Stimulated activated naive B cell treated with anti-CD40 and anti-IgM and Interleukin-4, amounts not matched to agents 10 μg/mL and 1 μg/mL and 100 μg/mL, for 72 hours (primary cell): ENCODE results near the gene CD276.
"Not testable (repeated sequence)": the region's sequence is repeated elsewhere in the genome, so short reads cannot be mapped to it uniquely, and the experiment has no call there.

ENCODE experiments used
- ATAC-seq, 2 donors: fragments of 150-1000 bp; cut with Tn5 transposase; replicated peaks; 2 replicates each; pipeline ENCODE4 v1.10.0; 2021; ENCODE audit warnings: moderate library complexity in 1 of 2
- DNase-seq: peaks from one replicate; pipeline ENCODE4 v3.0.0; 2021
- H3K27ac Mint-ChIP-seq: one replicate; pipeline ENCODE4 v1.8.0; 2022; ENCODE audit warnings: mild to moderate bottlenecking, mixed read lengths
- H3K27me3 Mint-ChIP-seq, 2 donors: one replicate each; pipeline ENCODE4 v1.8.0; 2022; ENCODE audit warnings: mixed read lengths in 2 of 2
- H3K36me3 Mint-ChIP-seq, 2 donors: one replicate each; pipeline ENCODE4 v1.8.0; 2022; ENCODE audit warnings: mixed read lengths in 2 of 2, mild to moderate bottlenecking in 1 of 2
- H3K4me1 Mint-ChIP-seq, 2 donors: one replicate each; pipeline ENCODE4 v1.8.0; 2022; ENCODE audit warnings: mixed read lengths in 2 of 2, mild to moderate bottlenecking in 1 of 2
- H3K4me3 Mint-ChIP-seq, 2 donors: one replicate each; pipeline ENCODE4 v1.8.0; 2022; ENCODE audit warnings: mild to moderate bottlenecking in 2 of 2, mixed read lengths in 2 of 2, moderate library complexity in 1 of 2
- H3K9me3 Mint-ChIP-seq, 2 donors: one replicate each; pipeline ENCODE4 v1.8.0; 2022; ENCODE audit warnings: mixed read lengths in 2 of 2, mild to moderate bottlenecking in 1 of 2

CD276 gene

DNA sequence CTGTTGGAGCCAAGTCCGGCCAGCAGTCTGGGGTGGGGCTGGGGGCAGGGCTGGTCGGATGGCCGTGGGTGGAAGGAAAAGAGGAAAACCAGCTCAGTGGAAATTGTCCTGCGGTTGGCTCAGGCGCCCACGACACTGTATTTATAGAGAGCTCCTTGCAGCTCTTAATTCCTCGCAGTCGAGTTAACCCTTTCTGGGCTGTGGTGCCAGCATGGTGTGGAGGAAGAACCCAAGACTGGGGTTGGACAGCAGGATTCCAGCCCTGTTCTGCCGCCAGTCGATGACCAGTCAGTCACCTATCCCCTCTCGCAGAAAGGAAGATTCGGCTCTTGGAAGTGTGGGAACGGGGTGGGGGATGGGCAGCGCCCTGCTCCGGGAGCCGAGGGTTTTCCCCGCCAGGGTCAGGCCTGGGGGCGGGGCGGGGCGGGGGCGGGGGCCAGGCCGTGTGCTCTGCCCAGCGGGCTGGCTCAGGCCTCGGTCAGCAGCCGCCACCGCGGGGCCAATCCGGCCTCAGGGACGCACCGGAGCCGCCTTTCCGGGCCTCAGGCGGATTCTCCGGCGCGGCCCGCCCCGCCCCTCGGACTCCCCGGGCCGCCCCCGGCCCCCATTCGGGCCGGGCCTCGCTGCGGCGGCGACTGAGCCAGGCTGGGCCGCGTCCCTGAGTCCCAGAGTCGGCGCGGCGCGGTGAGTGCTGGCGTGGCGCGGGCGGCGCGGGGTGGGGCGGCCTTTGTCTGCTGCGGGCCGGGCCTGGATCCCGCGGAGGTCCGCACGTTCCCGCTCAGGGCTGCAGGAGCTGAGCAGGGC lies at the start of gene CD276:
Gene CD276 (plus strand): TSS at position 607 of the 804 bp plus-strand sequence. CDS start 15,257 bp downstream, outside the sequence.
- peak within 1 kb of the TSS; percentile 68 for H3K27ac Mint-ChIP-seq
- H3K9me3 Mint-ChIP-seq = no peaks in the 10 kb centered on the region
- peaks cover 58 to 81% of the 10 kb centered on the region in 2 donors for H3K27me3 Mint-ChIP-seq
- peak; percentile 57 to 59 for ATAC-seq
- H3K4me3 Mint-ChIP-seq = peak within 1 kb of the TSS; percentile 83 to 87
- DNase-seq = no peak
- peaks cover 21 to 30% of the 10 kb centered on the region in 2 donors for H3K4me1 Mint-ChIP-seq
- H3K36me3 Mint-ChIP-seq = peaks cover 2 to 3% of the 10 kb centered on the region in 2 donors

- DNase-seq (no peak), ATAC-seq (no peak)
- Mint-ChIP-seq H3K27ac (no peak overlapping the region), H3K9me3 (peaks cover 7 to 21% of the 10 kb centered on the region in 2 donors), H3K36me3 (peaks cover 0 to 6% of the 10 kb centered on the region in 2 donors), H3K4me1 (peaks cover 13 to 22% of the 10 kb centered on the region in 2 donors), H3K4me3 (no peak overlapping the region), H3K27me3 (peaks cover 25 to 45% of the 10 kb centered on the region in 2 donors)
Observed at GRCh38 chr15:73637527-73637926, 46.7 kb upstream of the CD276 start.

- H3K36me3 Mint-ChIP-seq, H3K4me3 Mint-ChIP-seq, H3K27ac Mint-ChIP-seq, DNase-seq, ATAC-seq: not testable (repeated sequence)
- Mint-ChIP-seq H3K9me3 (peaks cover 3 to 17% of the 10 kb centered on the region in 2 donors), H3K27me3 (peaks cover 25 to 45% of the 10 kb centered on the region in 2 donors), H3K4me1 (peaks cover 9 to 14% of the 10 kb centered on the region in 2 donors)
Observed at GRCh38 chr15:73639464-73639863, 44.7 kb upstream of the CD276 start.

DNA sequence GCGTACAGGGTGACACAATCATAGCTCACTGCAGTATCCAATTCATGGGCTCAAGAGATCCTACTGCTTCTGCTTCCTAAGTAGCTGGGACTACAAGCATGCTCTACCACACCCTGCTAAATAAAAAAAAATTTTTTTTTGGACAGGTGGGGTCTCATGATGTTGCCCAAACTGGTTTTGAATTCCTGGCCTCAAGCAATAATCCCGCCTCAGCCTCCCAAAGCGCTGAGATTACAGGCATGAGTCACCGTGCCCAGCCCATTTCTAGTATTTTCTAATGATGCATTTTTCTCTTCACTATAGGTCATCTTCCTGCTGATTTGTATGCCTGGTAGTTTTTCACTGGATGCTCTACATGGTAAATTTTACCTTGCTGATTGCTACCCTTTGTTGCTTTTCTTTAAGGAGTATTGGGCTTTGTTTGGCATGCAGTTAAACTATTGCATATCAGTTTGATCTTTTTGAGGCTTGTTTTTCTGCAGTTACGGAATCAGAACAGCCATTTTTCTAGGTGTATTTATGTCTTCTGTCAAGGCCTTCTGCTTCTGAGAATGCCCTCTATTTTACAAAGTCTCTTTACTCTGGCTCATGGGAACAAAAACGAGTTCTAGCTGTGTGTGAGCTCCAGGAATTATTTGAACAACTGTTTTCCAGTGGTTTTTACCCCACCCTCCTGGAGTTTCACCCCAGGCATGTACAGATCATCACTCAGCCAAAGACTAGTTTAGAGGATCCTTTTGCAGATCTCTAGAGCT lies 36.7 kb upstream of the CD276 start:
- no peaks in the 10 kb centered on the region for H3K36me3 Mint-ChIP-seq
- ATAC-seq (no peak), DNase-seq (no peak)
- H3K27ac Mint-ChIP-seq = no peak overlapping the region
- H3K4me3 Mint-ChIP-seq = no peak overlapping the region
- peaks cover 5 to 7% of the 10 kb centered on the region in 2 donors for H3K9me3 Mint-ChIP-seq
- no peaks in the 10 kb centered on the region for H3K4me1 Mint-ChIP-seq
- peaks cover 36 to 66% of the 10 kb centered on the region in 2 donors for H3K27me3 Mint-ChIP-seq

GRCh38 chr15:73648014-73648295 lies 36.2 kb upstream of the CD276 start:
- ATAC-seq (no peak), DNase-seq (no peak)
- H3K9me3 Mint-ChIP-seq = peaks cover 5 to 7% of the 10 kb centered on the region in 2 donors
- H3K27me3 Mint-ChIP-seq = peaks cover 37 to 66% of the 10 kb centered on the region in 2 donors
- H3K27ac Mint-ChIP-seq = no peak overlapping the region
- no peaks in the 10 kb centered on the region for H3K4me1 Mint-ChIP-seq
- H3K4me3 Mint-ChIP-seq = no peak overlapping the region
- no peaks in the 10 kb centered on the region for H3K36me3 Mint-ChIP-seq

- H3K9me3 Mint-ChIP-seq = peaks cover 5 to 7% of the 10 kb centered on the region in 2 donors
- ATAC-seq (peak; percentile 33 to 58), DNase-seq (no peak)
- no peak overlapping the region for H3K4me3 Mint-ChIP-seq
- H3K27me3 Mint-ChIP-seq = peaks cover 43 to 67% of the 10 kb centered on the region in 2 donors
- no peaks in the 10 kb centered on the region for H3K36me3 Mint-ChIP-seq
- no peak overlapping the region for H3K27ac Mint-ChIP-seq
- H3K4me1 Mint-ChIP-seq = no peaks in the 10 kb centered on the region
Observed at GRCh38 chr15:73650416-73651126, 33.6 kb upstream of the CD276 start.

GRCh38 chr15:73654659-73655058 lies 29.5 kb upstream of the CD276 start:
- no peaks in the 10 kb centered on the region for H3K36me3 Mint-ChIP-seq
- H3K4me3 Mint-ChIP-seq = no peak overlapping the region
- peaks cover 5 to 7% of the 10 kb centered on the region in 2 donors for H3K9me3 Mint-ChIP-seq
- H3K27me3 Mint-ChIP-seq = peaks cover 39 to 47% of the 10 kb centered on the region in 2 donors
- H3K27ac Mint-ChIP-seq = no peak overlapping the region
- H3K4me1 Mint-ChIP-seq = no peaks in the 10 kb centered on the region
- ATAC-seq (no peak), DNase-seq (no peak)

- no peaks in the 10 kb centered on the region for H3K36me3 Mint-ChIP-seq
- H3K4me3 Mint-ChIP-seq = no peak overlapping the region
- ATAC-seq (no peak), DNase-seq (no peak)
- H3K27me3 Mint-ChIP-seq = peaks cover 34 to 42% of the 10 kb centered on the region in 2 donors
- H3K9me3 Mint-ChIP-seq = peaks cover 5 to 7% of the 10 kb centered on the region in 2 donors
- no peaks in the 10 kb centered on the region for H3K4me1 Mint-ChIP-seq
- H3K27ac Mint-ChIP-seq = no peak overlapping the region
Observed at GRCh38 chr15:73655724-73656123, 28.5 kb upstream of the CD276 start.

GRCh38 chr15:73658645-73659044 lies 25.5 kb upstream of the CD276 start:
- H3K4me3 Mint-ChIP-seq = no peak overlapping the region
- H3K9me3 Mint-ChIP-seq = peaks cover 4 to 7% of the 10 kb centered on the region in 2 donors
- peaks cover 22 to 32% of the 10 kb centered on the region in 2 donors for H3K27me3 Mint-ChIP-seq
- H3K4me1 Mint-ChIP-seq = no peaks in the 10 kb centered on the region
- H3K36me3 Mint-ChIP-seq = peaks cover 0 to 7% of the 10 kb centered on the region in 2 donors
- DNase-seq (no peak), ATAC-seq (no peak)
- H3K27ac Mint-ChIP-seq = no peak overlapping the region

GRCh38 chr15:73660455-73660854 lies 23.7 kb upstream of the CD276 start:
- H3K9me3 Mint-ChIP-seq = peaks cover 5 to 7% of the 10 kb centered on the region in 2 donors
- peaks cover 19 to 35% of the 10 kb centered on the region in 2 donors for H3K27me3 Mint-ChIP-seq
- ATAC-seq (no peak), DNase-seq (no peak)
- peaks cover 0 to 7% of the 10 kb centered on the region in 2 donors for H3K36me3 Mint-ChIP-seq
- H3K27ac Mint-ChIP-seq = no peak overlapping the region
- no peak overlapping the region for H3K4me3 Mint-ChIP-seq
- H3K4me1 Mint-ChIP-seq = no peaks in the 10 kb centered on the region

- Mint-ChIP-seq H3K27ac (no peak overlapping the region), H3K27me3 (peaks cover 24 to 34% of the 10 kb centered on the region in 2 donors), H3K36me3 (no peaks in the 10 kb centered on the region), H3K4me1 (no peaks in the 10 kb centered on the region), H3K9me3 (no peaks in the 10 kb centered on the region), H3K4me3 (no peak overlapping the region)
- ATAC-seq (no peak), DNase-seq (no peak)
Observed at GRCh38 chr15:73674587-73674986, 9.6 kb upstream of the CD276 start.

DNA sequence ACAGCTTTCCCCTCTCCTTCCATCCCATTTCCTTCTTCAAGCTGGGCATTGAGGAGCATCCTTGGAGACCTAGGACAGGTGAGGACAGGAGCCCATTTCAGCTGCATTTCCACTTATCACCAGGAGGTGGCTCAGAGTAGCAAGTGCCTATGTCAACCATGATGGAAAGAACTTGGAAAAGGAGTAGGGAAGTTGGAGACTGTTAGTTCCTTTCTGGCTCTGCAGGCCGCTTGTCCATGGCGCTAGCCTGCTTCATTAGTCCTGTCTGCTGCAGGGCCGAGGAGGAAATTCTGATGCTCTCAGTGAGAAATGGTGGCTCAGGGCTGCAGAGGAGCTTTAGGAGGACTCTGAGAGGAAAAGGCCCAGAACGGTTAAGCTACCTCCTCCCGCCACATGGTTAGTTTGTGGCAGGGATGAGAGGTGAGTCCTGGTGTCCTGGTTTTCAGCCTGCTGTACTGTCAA lies 7.0 kb upstream of the CD276 start:
- H3K27me3 Mint-ChIP-seq = peaks cover 23 to 32% of the 10 kb centered on the region in 2 donors
- H3K36me3 Mint-ChIP-seq = no peaks in the 10 kb centered on the region
- no peaks in the 10 kb centered on the region for H3K9me3 Mint-ChIP-seq
- H3K4me3 Mint-ChIP-seq = no peak overlapping the region
- no peak overlapping the region for H3K27ac Mint-ChIP-seq
- DNase-seq (no peak), ATAC-seq (peak; percentile 53 to 69)
- peaks cover 4 to 6% of the 10 kb centered on the region in 2 donors for H3K4me1 Mint-ChIP-seq

DNA sequence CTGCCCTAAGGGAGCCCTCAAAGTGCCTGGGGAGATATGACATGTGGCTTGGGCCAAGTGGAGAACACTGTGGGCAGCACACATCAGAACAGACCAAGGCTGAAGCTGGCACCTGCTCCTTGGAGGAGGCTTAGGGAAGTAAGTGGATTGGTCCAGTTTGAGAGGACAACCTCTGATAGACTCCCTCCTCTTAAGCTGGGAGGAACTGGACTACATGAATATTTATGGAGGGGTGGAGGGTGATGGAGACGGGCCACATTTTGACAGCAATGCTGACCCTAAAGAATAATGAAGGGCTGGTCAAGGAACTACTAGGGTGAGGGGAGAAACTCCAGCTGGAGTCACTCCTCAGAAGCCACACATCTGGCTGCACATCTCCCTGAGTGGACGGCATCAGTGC lies 6.5 kb upstream of the CD276 start:
- H3K4me1 Mint-ChIP-seq = peaks cover 5 to 6% of the 10 kb centered on the region in 2 donors
- H3K27ac Mint-ChIP-seq = no peak overlapping the region
- peaks cover 28 to 37% of the 10 kb centered on the region in 2 donors for H3K27me3 Mint-ChIP-seq
- no peak overlapping the region for H3K4me3 Mint-ChIP-seq
- DNase-seq (no peak), ATAC-seq (no peak)
- no peaks in the 10 kb centered on the region for H3K36me3 Mint-ChIP-seq
- no peaks in the 10 kb centered on the region for H3K9me3 Mint-ChIP-seq

DNA sequence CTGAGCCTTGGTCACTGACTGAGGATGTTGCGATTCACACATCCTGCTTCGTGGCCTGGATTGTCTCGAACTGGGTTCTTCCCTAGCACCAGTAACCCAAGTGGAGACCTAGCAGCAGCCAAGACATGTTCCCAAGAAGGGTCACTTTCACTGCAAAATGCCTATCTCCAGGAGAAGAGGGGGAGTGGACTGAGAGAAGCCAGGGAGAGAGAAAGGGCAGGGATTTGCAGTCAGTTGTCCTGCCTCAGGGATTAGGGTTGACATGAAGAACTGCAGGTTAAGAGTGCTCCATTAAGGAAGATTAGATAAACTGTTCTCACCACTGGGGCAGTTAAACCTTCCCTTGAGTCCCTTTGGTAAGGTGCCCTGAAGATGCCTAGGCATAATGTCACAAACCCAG lies 5.7 kb upstream of the CD276 start:
- ATAC-seq (no peak), DNase-seq (no peak)
- Mint-ChIP-seq H3K4me1 (peaks cover 9 to 11% of the 10 kb centered on the region in 2 donors), H3K9me3 (no peaks in the 10 kb centered on the region), H3K27me3 (peaks cover 29 to 38% of the 10 kb centered on the region in 2 donors), H3K4me3 (no peak overlapping the region), H3K27ac (no peak overlapping the region), H3K36me3 (no peaks in the 10 kb centered on the region)
